GM19099 (cell line): ENCODE results near the gene MEI1.

Source experiments
- POLR2A ChIP-seq: IDR thresholded peaks from 3 replicates; pipeline ENCODE4 v1.6.1; 2011; ENCODE audit warnings: low read depth; ENCODE audit not compliant: insufficient read length; ENCODE audit errors: extremely low read depth

MEI1 gene

GRCh38 chr22:41816871-41817270, 117.6 kb downstream of the MEI1 start:
- TF ChIP-seq POLR2A = no peak

- TF ChIP-seq POLR2A = no peak
Observed at GRCh38 chr22:41818011-41818410, 118.7 kb downstream of the MEI1 start.

GRCh38 chr22:41818596-41818995, 119.3 kb downstream of the MEI1 start:
- TF ChIP-seq POLR2A = no peak

GRCh38 chr22:41819257-41819656, 120.0 kb downstream of the MEI1 start:
- TF ChIP-seq POLR2A = no peak

GRCh38 chr22:41820447-41820846, 121.1 kb downstream of the MEI1 start:
- no peak for TF ChIP-seq POLR2A

GRCh38 chr22:41821471-41822316, 122.4 kb downstream of the MEI1 start:
- TF ChIP-seq POLR2A = no peak

DNA sequence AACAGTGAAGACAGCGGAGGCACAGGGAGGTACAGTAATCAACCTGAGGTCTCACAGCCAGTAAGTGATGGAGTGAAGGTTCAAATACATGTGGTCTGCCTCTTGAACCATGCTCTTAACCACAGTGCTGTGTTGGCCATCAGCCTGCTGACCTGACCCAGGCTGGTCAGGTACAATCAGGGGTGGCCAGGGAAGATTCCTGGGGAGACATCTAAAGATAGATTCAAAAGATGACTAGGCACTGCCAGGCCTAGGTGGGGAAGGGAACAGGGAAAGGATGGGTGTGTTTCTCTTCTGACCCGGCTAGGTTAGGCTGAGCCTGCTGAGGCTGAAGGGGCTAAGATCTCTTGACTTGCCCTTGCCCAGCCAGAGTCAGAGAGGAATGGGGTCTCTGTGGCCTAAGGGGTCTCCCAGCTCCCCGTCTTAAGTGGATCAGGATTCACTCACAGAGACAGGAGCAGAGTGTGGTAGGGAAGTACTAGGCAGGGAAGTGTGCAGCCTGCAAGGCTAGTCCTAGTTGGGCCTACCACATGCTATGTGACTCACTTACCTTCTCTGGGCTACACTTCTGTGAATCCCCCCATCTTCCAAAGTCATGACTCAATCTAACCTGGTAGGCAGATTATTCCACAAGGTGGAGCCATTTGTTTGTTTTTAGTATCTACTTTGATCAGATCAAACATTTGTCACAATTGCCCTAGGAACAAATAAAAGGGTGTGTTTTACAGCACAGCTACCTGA, 123.2 kb downstream of the MEI1 start:
- TF ChIP-seq POLR2A = no peak

DNA sequence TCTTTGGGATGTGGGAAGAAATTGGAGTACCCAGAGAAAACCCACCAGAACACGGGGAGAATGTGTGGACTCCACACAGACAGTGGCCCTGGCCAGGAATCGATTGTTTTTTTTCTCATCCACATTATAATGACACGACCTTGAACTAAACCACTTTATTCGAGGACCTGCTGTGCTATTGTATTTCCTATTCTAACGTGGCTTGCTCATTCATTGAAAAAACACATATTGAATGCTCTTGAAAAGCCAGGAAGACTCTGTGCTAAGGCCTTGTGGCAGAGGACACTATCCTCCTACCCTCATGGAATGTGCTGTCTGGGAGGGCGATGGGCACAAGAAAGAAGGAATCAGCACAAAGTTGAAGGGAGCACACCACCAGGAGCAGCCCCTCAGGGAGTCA, 124.5 kb downstream of the MEI1 start:
- no peak for TF ChIP-seq POLR2A

DNA sequence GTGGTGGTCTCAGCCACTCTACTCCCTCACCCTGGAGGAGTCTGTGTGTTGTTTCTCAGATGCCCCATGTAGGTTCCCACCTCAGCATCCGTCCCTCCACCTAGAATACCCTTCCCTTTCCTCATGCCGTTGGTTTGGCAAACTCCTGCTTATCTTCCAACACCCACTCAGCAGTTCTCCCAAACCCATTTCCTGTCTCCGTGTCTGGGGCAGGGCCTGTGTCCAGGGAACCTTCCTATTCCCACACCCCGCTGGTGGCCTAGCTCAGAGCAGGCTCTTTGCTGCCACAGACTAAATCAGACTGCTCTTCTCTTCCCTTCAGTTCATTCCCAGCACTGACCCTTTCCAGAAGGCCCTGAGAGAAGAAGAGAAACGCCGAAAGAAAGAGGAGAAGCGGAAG, 126.1 kb downstream of the MEI1 start:
- no peak for TF ChIP-seq POLR2A

- TF ChIP-seq POLR2A = no peak
Observed at GRCh38 chr22:41826021-41826420, 126.7 kb downstream of the MEI1 start.

DNA sequence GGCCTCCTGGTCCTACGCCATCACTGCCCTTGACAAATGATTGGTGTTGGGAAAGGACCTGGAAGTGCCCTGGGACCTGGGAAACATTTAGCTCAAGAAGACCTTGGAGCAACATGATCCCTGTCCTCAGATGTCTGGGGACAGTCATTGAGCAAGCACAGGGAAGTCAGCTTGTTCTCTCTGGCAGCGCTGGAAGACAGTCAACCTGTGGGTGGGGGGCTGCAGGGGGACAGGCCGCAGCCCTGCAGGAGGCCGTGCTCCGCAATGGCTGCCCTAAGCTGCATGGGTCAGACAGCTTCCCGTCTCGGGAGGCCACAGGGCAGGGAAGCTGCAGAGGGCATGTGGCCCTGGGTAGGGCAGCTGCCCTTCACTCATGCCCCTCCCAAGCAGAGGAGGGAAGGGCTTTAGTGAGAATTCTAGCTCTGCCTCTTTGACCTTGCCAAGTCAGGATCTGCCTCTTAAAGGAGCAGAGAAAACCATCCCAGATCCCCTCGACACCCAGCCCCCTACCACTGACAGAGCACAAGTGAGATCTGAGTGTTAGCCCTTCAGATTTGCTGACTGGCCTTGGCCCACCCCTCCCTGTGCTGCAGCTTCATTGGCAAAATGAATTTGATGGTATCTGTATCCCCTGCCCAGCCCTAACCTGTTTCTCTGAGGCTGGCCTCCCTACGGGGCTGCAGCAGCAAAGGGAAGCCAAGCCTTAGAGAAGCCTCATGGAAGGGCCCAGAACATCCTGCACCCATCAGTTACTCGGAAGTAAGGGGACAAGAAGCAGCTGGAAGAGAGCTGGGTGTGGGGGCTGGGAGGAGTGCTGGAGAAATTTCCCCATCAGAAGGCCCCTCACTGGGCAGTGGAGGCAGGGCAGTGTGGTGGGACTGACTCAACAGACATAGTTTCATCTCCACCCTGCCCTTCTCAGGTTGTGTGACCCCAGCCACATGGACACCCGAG, 127.4 kb downstream of the MEI1 start:
- no peak for TF ChIP-seq POLR2A

DNA sequence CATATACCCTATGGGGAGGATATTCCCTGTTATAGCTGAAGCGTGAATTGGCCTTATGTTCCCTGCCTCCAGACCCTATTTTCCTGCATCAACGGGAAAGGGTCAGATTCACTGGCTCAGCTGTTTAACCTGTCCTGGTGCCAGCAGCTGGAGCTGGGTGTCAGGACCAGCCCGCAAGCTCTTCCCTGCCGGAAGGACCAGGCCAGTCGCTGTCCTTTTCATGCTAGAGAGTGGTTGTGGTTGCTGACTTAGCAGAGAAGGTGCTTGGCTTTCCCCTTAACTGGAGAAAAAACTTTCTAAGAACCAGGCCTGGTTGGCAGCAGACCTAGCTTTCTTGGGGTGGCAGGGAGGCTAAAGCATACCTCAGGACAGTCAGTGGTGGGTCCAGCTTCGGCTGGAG, 128.4 kb downstream of the MEI1 start:
- no peak for TF ChIP-seq POLR2A

DNA sequence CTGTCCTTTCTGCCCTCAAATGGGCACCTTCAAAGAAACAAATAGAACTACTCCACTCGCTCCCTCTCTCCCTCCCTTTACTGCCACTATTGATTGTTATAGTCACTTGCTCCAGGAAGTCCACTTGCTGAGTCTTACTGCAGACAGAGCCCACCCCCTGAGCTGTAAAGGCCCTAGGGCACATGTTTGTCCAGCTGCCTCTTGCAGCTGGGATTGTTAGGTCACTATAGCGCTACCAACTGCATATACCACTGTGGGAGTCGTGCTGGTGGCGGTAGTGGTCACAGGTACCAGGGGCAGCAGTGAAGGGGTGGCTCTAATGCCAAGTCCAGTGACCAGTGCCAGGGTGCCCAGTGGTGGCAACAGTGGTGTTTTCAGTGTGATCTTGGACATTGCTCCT, 129.2 kb downstream of the MEI1 start:
- no peak for TF ChIP-seq POLR2A

DNA sequence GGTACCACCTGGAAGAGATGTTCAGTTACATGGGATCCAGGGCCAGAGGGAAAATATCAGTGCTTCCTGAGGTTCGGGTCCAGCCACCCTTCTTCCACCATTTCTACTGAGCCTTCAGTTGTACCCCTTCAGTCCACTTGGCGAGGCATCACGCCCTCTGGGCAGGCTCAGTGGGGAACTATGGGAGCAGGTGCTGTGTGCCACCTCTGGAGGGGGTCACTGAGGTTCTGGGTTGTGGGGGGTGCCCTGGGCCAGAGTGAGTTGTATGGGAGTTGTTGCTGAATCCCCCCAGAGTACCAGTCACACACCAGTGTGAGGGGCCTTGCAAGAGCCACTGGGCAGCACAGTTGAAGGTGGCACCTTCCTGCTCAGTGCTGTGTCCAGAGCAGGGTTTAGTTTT, 130.9 kb downstream of the MEI1 start:
- TF ChIP-seq POLR2A = no peak

GRCh38 chr22:41831383-41831782, 132.1 kb downstream of the MEI1 start:
- TF ChIP-seq POLR2A = no peak
